WTC11 (cell line): Measurements from ENCODE around the gene LMF1.

Source experiments
- FOXK1 ChIP-seq: sonication (generic); formaldehyde crosslinking; IDR thresholded peaks from 2 replicates; pipeline ENCODE4 v1.8.0; 2022; ENCODE audit warnings: mild to moderate bottlenecking, moderate library complexity, missing genetic modification reagents
- KAT7 ChIP-seq: sonication (generic); formaldehyde crosslinking; IDR thresholded peaks from 2 replicates; pipeline ENCODE4 v1.8.1; 2023; ENCODE audit warnings: missing genetic modification reagents, mild to moderate bottlenecking, borderline replicate concordance
- ZNF121 ChIP-seq: sonication (generic); formaldehyde crosslinking; IDR thresholded peaks from 2 replicates; pipeline ENCODE4 v1.8.0; 2023; ENCODE audit warnings: missing genetic modification reagents
- TF ChIP-seq, protein P1 (sequence below): fragments of 200-600 bp; IDR thresholded peaks from 2 replicates; pipeline ENCODE4 v1.8.0; 2022; ENCODE audit warnings: antibody characterized with exemption

DNA sequence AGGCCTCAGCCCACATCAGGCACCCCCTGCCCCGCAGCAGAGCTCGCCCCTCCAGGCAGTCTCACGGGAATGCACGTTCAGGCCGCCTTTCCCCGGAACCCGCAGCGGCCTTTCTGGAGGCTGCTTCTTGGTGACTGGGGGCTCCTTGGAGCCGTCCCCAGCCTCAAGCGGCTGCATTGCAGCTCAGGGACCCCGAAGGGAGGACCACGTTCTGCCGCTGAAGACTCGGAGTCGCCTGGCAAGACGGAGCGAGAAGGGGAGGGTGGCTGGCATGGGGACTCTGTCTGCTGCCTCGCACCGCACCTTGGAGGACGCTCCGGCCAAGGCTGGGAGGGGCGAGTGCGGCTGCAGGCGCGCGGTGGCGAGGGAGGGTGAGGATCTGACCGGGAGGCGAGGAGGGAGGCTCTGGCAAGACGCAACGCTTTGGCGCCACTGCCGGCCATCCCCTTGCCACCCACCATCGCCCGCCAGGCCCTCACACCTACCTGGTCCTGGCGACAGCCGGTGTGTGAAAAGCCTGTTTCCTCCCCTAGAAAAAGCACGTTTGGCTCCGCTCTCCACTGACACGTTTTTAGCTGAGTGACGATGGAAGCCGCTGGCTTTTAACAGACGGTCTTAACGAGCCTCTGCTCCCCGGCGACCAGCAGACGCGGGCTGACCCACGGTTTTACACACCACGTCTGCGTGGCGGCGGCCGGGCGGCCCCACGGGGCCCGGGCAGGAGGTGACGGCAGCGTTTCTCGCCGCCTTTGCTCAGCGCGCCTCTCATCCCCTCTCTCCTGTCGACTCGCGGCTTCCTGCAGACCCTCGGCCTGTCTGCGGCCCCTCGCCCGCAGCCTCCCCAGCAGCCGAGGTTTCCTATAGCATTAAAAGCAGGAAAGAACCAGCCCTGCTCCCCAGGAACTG is 153.5 kb downstream of the LMF1 start:
- TF ChIP-seq KAT7 (CRISPR knock-in tag) (no peak), FOXK1 (CRISPR knock-in tag) (no peak), ZNF121 (CRISPR knock-in tag) (no peak)
- TF ChIP-seq, protein P1, sequence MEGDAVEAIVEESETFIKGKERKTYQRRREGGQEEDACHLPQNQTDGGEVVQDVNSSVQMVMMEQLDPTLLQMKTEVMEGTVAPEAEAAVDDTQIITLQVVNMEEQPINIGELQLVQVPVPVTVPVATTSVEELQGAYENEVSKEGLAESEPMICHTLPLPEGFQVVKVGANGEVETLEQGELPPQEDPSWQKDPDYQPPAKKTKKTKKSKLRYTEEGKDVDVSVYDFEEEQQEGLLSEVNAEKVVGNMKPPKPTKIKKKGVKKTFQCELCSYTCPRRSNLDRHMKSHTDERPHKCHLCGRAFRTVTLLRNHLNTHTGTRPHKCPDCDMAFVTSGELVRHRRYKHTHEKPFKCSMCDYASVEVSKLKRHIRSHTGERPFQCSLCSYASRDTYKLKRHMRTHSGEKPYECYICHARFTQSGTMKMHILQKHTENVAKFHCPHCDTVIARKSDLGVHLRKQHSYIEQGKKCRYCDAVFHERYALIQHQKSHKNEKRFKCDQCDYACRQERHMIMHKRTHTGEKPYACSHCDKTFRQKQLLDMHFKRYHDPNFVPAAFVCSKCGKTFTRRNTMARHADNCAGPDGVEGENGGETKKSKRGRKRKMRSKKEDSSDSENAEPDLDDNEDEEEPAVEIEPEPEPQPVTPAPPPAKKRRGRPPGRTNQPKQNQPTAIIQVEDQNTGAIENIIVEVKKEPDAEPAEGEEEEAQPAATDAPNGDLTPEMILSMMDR = no peak
